Activated T-cell treated with anti-CD3 and anti-CD28 coated beads, Interleukin-2, amount 50 U/mL, for 4 hours (primary cell): ENCODE measurements around the gene IL20. TPM values are rescaled to one million over a fixed set of nuclear protein-coding genes. Genes with fewer than 3 reads are reported as not detected.

Experiments
- ATAC-seq, 2 donors: fragments of 200-7000 bp; cut with Tn5 transposase; one replicate each; pipeline ENCODE4 v1.10.0; 2021
- DNase-seq: peaks from one replicate; pipeline ENCODE4 v3.0.0-alpha.2; 2020
- H3K27me3 Mint-ChIP-seq: one replicate; pipeline ENCODE4 v1.8.0; 2021; ENCODE audit warnings: low read depth, mixed read lengths
- H3K36me3 Mint-ChIP-seq: one replicate; pipeline ENCODE4 v1.8.0; 2022; ENCODE audit warnings: mixed read lengths; ENCODE audit not compliant: insufficient read depth
- H3K4me1 Mint-ChIP-seq: one replicate; pipeline ENCODE4 v1.8.0; 2021; ENCODE audit warnings: low read depth, mixed read lengths
- H3K4me3 Mint-ChIP-seq: one replicate; pipeline ENCODE4 v1.8.0; 2021; ENCODE audit warnings: mild to moderate bottlenecking, moderate library complexity, mixed read lengths
- H3K9me3 Mint-ChIP-seq: one replicate; pipeline ENCODE4 v1.8.0; 2021; ENCODE audit warnings: mixed read lengths
- total RNA-seq, 3 donors: library from RNA; stranded (reverse); gene quantifications; one replicate each; pipeline ENCODE4 v1.2.1, GENCODE V29; 2021

The IL20 gene
- total RNA-seq, 3 donors from 2014 or later = not detected

GRCh38 chr1:206909161-206909882 is 43.9 kb downstream of the IL20 start:
- peaks cover 37% of the 10 kb centered on the region for H3K36me3 Mint-ChIP-seq
- no peaks in the 10 kb centered on the region for H3K9me3 Mint-ChIP-seq
- H3K4me1 Mint-ChIP-seq = peaks cover 90% of the 10 kb centered on the region
- ATAC-seq (peak; percentile 48 to 49), DNase-seq (peak; percentile 52)
- H3K27me3 Mint-ChIP-seq = no peaks in the 10 kb centered on the region
- peak overlapping the region; percentile 65 for H3K4me3 Mint-ChIP-seq

- Mint-ChIP-seq H3K27me3 (no peaks in the 10 kb centered on the region), H3K4me3 (peak overlapping the region; percentile 61), H3K36me3 (peaks cover 33% of the 10 kb centered on the region), H3K4me1 (peaks cover 90% of the 10 kb centered on the region), H3K9me3 (no peaks in the 10 kb centered on the region)
- DNase-seq = no peak
- no peak for ATAC-seq
Observed at GRCh38 chr1:206909883-206910318, 44.5 kb downstream of the IL20 start.

GRCh38 chr1:206911064-206911663 is 45.7 kb downstream of the IL20 start:
- H3K4me3 Mint-ChIP-seq = no peak overlapping the region
- H3K27me3 Mint-ChIP-seq = no peaks in the 10 kb centered on the region
- no peak for DNase-seq
- no peaks in the 10 kb centered on the region for H3K9me3 Mint-ChIP-seq
- peaks cover 90% of the 10 kb centered on the region for H3K4me1 Mint-ChIP-seq
- no peak for ATAC-seq
- peaks cover 35% of the 10 kb centered on the region for H3K36me3 Mint-ChIP-seq

- DNase-seq (peak; percentile 46), ATAC-seq (peak; percentile 38 to 43)
- Mint-ChIP-seq H3K4me3 (no peak overlapping the region), H3K36me3 (peaks cover 38% of the 10 kb centered on the region), H3K4me1 (peaks cover 91% of the 10 kb centered on the region), H3K9me3 (no peaks in the 10 kb centered on the region), H3K27me3 (no peaks in the 10 kb centered on the region)
Observed at GRCh38 chr1:206912445-206913095, 47.1 kb downstream of the IL20 start.

- DNase-seq = no peak
- Mint-ChIP-seq H3K9me3 (no peaks in the 10 kb centered on the region), H3K36me3 (peaks cover 35% of the 10 kb centered on the region), H3K27me3 (no peaks in the 10 kb centered on the region), H3K4me3 (no peak overlapping the region), H3K4me1 (peaks cover 90% of the 10 kb centered on the region)
- ATAC-seq = no peak
Observed at GRCh38 chr1:206913766-206914537, 48.5 kb downstream of the IL20 start.

- Mint-ChIP-seq H3K9me3 (no peaks in the 10 kb centered on the region), H3K36me3 (peaks cover 34% of the 10 kb centered on the region), H3K27me3 (no peaks in the 10 kb centered on the region), H3K4me3 (peak overlapping the region; percentile 80), H3K4me1 (peaks cover 92% of the 10 kb centered on the region)
- DNase-seq (no peak), ATAC-seq (no peak)
Observed at GRCh38 chr1:206915030-206915735, 49.8 kb downstream of the IL20 start.

GRCh38 chr1:206916000-206916709 is 50.7 kb downstream of the IL20 start:
- Mint-ChIP-seq H3K4me3 (peak overlapping the region; percentile 80), H3K27me3 (no peaks in the 10 kb centered on the region), H3K36me3 (peaks cover 38% of the 10 kb centered on the region), H3K4me1 (peaks cover 92% of the 10 kb centered on the region), H3K9me3 (no peaks in the 10 kb centered on the region)
- DNase-seq = no peak
- ATAC-seq = peak in 1 of 2 donors; percentile 32

GRCh38 chr1:206918076-206918475 is 52.7 kb downstream of the IL20 start:
- ATAC-seq (no peak), DNase-seq (no peak)
- H3K9me3 Mint-ChIP-seq = no peaks in the 10 kb centered on the region
- peak overlapping the region; percentile 80 for H3K4me3 Mint-ChIP-seq
- peaks cover 77% of the 10 kb centered on the region for H3K4me1 Mint-ChIP-seq
- H3K27me3 Mint-ChIP-seq = no peaks in the 10 kb centered on the region
- peaks cover 32% of the 10 kb centered on the region for H3K36me3 Mint-ChIP-seq

Other genes with a start within 250 kb of the IL20 start
- 1 to 10 TPM; 5.3 to 7.7 (median 7.7) TPM for gene DYRK3, start 230.1 kb upstream of the IL20 start, total RNA-seq
- 100 to 1,000 TPM in 2 of 3 donors, 10 to 100 TPM in 1; 98.2 to 136 (median 135) TPM for gene MAPKAPK2, start 180.7 kb upstream of the IL20 start, total RNA-seq
- gene IL19, start 94.8 kb upstream of the IL20 start, total RNA-seq = under 1 TPM in 1 of 3 donors, not detected in 2; 0.19 TPM
- gene IL10, start 93.1 kb upstream of the IL20 start, total RNA-seq = 100 to 1,000 TPM in 1 of 3 donors, 10 to 100 TPM in 2; 38.4 to 111 (median 54.1) TPM
- 10 to 100 TPM; 11.9 to 30.7 (median 25.0) TPM for gene IL24, start 31.8 kb downstream of the IL20 start, total RNA-seq
- gene FCMR, start 56.3 kb downstream of the IL20 start, total RNA-seq = 10 to 100 TPM; 24.7 to 41.7 (median 24.8) TPM
- gene PIGR, start 80.8 kb downstream of the IL20 start, total RNA-seq = 1 to 10 TPM; 1.6 to 3.0 (median 1.8) TPM
- gene FCAMR, start 104.8 kb downstream of the IL20 start, total RNA-seq = not detected
- gene C1orf116, start 167.1 kb downstream of the IL20 start, total RNA-seq = under 1 TPM; 0.03 to 0.11 (median 0.08) TPM
- gene YOD1, start 185.6 kb downstream of the IL20 start, total RNA-seq = 10 to 100 TPM in 1 of 3 donors, 1 to 10 TPM in 2; 9.1 to 10.2 (median 9.9) TPM
- gene PFKFB2, start 187.7 kb downstream of the IL20 start, total RNA-seq = 1 to 10 TPM; 2.8 to 5.7 (median 4.1) TPM
- under 1 TPM; 0.27 to 0.38 (median 0.29) TPM for gene C4BPB, start 223.2 kb downstream of the IL20 start, total RNA-seq
- gene C4BPA, start 238.6 kb downstream of the IL20 start, total RNA-seq = under 1 TPM; 0.16 to 0.58 (median 0.41) TPM